IMR-90 (cell line): ENCODE results near the gene GARS1. TPM values are rescaled to one million over a fixed set of nuclear protein-coding genes. Genes with fewer than 3 reads are reported as not detected.

Source experiments
- ATAC-seq: fragments of 200-7000 bp; cut with Tn5 transposase; 2 replicates; pipeline ENCODE4 v1.9.1; 2020; ENCODE audit warnings: low read depth, mild to moderate bottlenecking, moderate library complexity
- BruUV-seq: library from RNA; stranded (reverse); fragments of 400-500 nt; replicated peaks from 2 replicates; lab custom pipeline; 2021; lab: Mats Ljungman, UMichigan
- CTCF ChIA-PET: fragments of 300-600 bp; formaldehyde crosslinking; extraction: SDS; loops from one replicate; lab custom pipeline; 2021; ENCODE audit warnings: antibody characterized with exemption; lab: Yijun Ruan, JAX
- POLR2A ChIA-PET: fragments of 300-600 bp; sonication (Branson Sonifier 250); formaldehyde crosslinking; loops from one replicate; lab custom pipeline; 2022; ENCODE audit warnings: antibody characterized with exemption; ENCODE audit not compliant: unreplicated experiment; lab: Charles Lee
- DNase-seq: peaks from one replicate; pipeline ENCODE4 v3.0.0; 2013
- H2AFZ ChIP-seq: replicated peaks from 2 replicates; pipeline ENCODE3; 2013; ENCODE audit warnings: low read length, mild to moderate bottlenecking; ENCODE audit not compliant: poor library complexity
- H2AK5ac ChIP-seq: 2 replicates; pipeline ENCODE4 v1.6.1; 2013; ENCODE audit warnings: low read depth, low read length, inconsistent platforms
- H2AK9ac ChIP-seq: replicated peaks from 2 replicates; pipeline ENCODE3; 2013; ENCODE audit warnings: mild to moderate bottlenecking, low read depth, low read length, moderate library complexity; ENCODE audit not compliant: poor library complexity
- H2BK120ac ChIP-seq: 2 replicates; pipeline ENCODE4 v1.6.1; 2013; ENCODE audit warnings: low read depth, low read length, inconsistent platforms
- H2BK15ac ChIP-seq: 3 replicates; pipeline ENCODE4 v1.6.1; 2013; ENCODE audit warnings: low read depth, low read length, inconsistent platforms
- H2BK20ac ChIP-seq: 2 replicates; pipeline ENCODE4 v1.6.1; 2013; ENCODE audit warnings: low read depth, mild to moderate bottlenecking, inconsistent platforms, low read length, moderate library complexity
- H2BK5ac ChIP-seq: 2 replicates; pipeline ENCODE4 v1.6.1; 2013; ENCODE audit warnings: mild to moderate bottlenecking, low read depth, low read length, inconsistent platforms; ENCODE audit not compliant: poor library complexity, severe bottlenecking
- H3K14ac ChIP-seq: replicated peaks from 2 replicates; pipeline ENCODE4 v1.6.1; 2013; ENCODE audit warnings: low read depth, low read length, inconsistent platforms
- H3K18ac ChIP-seq: 2 replicates; pipeline ENCODE4 v1.6.1; 2013; ENCODE audit warnings: low read depth, low read length, control low read depth
- H3K23ac ChIP-seq: 2 replicates; pipeline ENCODE4 v1.6.1; 2013; ENCODE audit warnings: low read depth, low read length, inconsistent platforms
- H3K27ac ChIP-seq: 2 replicates; pipeline ENCODE4 v1.5.1; 2013; ENCODE audit warnings: mild to moderate bottlenecking, control low read depth, low read length; ENCODE audit not compliant: insufficient read depth
- H3K27me3 ChIP-seq: 2 replicates; pipeline ENCODE4 v1.6.1; 2013; ENCODE audit warnings: low read length; ENCODE audit not compliant: control insufficient read depth, insufficient read depth
- H3K36me3 ChIP-seq: 2 replicates; pipeline ENCODE4 v1.6.1; 2013; ENCODE audit warnings: low read length, mixed read lengths; ENCODE audit not compliant: control insufficient read depth, insufficient read depth
- H3K4ac ChIP-seq: 2 replicates; pipeline ENCODE4 v1.6.1; 2013; ENCODE audit warnings: low read depth, low read length, inconsistent platforms
- H3K4me1 ChIP-seq: 2 replicates; pipeline ENCODE4 v1.6.1; 2013; ENCODE audit warnings: low read length, mixed read lengths; ENCODE audit not compliant: control insufficient read depth, insufficient read depth
- H3K4me2 ChIP-seq: 2 replicates; pipeline ENCODE4 v1.6.1; 2013; ENCODE audit warnings: low read depth, mild to moderate bottlenecking, control low read depth, low read length, moderate library complexity
- H3K4me3 ChIP-seq: 2 replicates; pipeline ENCODE4 v1.5.1; 2013; ENCODE audit warnings: low read depth, mild to moderate bottlenecking, control low read depth, low read length, moderate library complexity; ENCODE audit not compliant: insufficient read depth
- H3K56ac ChIP-seq: 2 replicates; pipeline ENCODE4 v1.6.1; 2013; ENCODE audit warnings: low read length, inconsistent platforms; ENCODE audit not compliant: insufficient read depth; ENCODE audit errors: extremely low read depth
- H3K79me1 ChIP-seq, 2 experiments: 2 replicates each; pipeline ENCODE4 v1.6.1; 2013; ENCODE audit warnings: low read length in 2 of 2, inconsistent platforms in 1 of 2, low read depth in 1 of 2
- H3K9ac ChIP-seq: 2 replicates; pipeline ENCODE4 v1.6.1; 2013; ENCODE audit warnings: low read depth, low read length, control low read depth
- H3K9me1 ChIP-seq: 2 replicates; pipeline ENCODE4 v1.6.1; 2013; ENCODE audit warnings: low read length, inconsistent platforms; ENCODE audit not compliant: insufficient read depth
- H3K9me3 ChIP-seq: 2 replicates; pipeline ENCODE4 v1.6.1; 2013; ENCODE audit warnings: low read length; ENCODE audit not compliant: control insufficient read depth, insufficient read depth
- H4K20me1 ChIP-seq: 2 replicates; pipeline ENCODE4 v1.6.1; 2013; ENCODE audit warnings: low read length, inconsistent platforms; ENCODE audit not compliant: insufficient read depth
- H4K5ac ChIP-seq: 2 replicates; pipeline ENCODE4 v1.6.1; 2013; ENCODE audit warnings: mild to moderate bottlenecking, low read depth, low read length, control low read depth
- H4K8ac ChIP-seq, 2 experiments: 2 replicates each; pipeline ENCODE4 v1.6.1; 2013; ENCODE audit warnings: low read depth in 2 of 2, low read length in 2 of 2, control low read depth in 1 of 2, inconsistent platforms in 1 of 2
- H4K91ac ChIP-seq: 2 replicates; pipeline ENCODE4 v1.6.1; 2013; ENCODE audit warnings: low read depth, low read length, inconsistent platforms; ENCODE audit not compliant: insufficient read depth
- CHD1 ChIP-seq: IDR thresholded peaks from 2 replicates; pipeline ENCODE4 v1.6.1; 2012; ENCODE audit warnings: low read depth, low read length, improper control_type of control experiment
- MAZ ChIP-seq: IDR thresholded peaks from 2 replicates; pipeline ENCODE4 v1.6.1; 2012; ENCODE audit warnings: low read depth, mild to moderate bottlenecking, low read length, improper control_type of control experiment, moderate library complexity, borderline replicate concordance
- WGBS, 2 experiments: methylation state at CpG; one replicate each; pipeline versions ENCODE4 v1.1.5 to v1.1.7; 2013; ENCODE audit warnings: missing lambda C conversion rate in 2 of 2; ENCODE audit not compliant: insufficient read length in 1 of 2; ENCODE audit errors: extremely low coverage in 2 of 2; 5-methylcytosine and 5-hydroxymethylcytosine counted together
- dilution Hi-C: fragments of 300-500 bp; cut with HindIII; formaldehyde crosslinking; loops from one replicate; pipeline ENCODE4 v1.14.3; 2018; ENCODE audit warnings: low sequenced_read_pairs; ENCODE audit not compliant: unreplicated experiment
- in situ Hi-C: fragments of 300-500 bp; cut with MboI; formaldehyde crosslinking; loops from 3 replicates; pipeline ENCODE4 v1.14.3; 2019; ENCODE audit warnings: low sequenced_read_pairs, inconsistent platforms, mixed read lengths
- intact Hi-C: fragments of 100-400 bp; cut with micrococcal nuclease; formaldehyde crosslinking; loops from 2 replicates; pipeline ENCODE4 v1.10.0; 2022
- polyA plus RNA-seq, 3 experiments: library from polyadenylated mRNA; depleted of rRNA; stranded (reverse); fragments of >200 nt; gene quantifications; 2 replicates each; pipeline ENCODE4 v1.2.3, GENCODE V29; 2012; ENCODE audit warnings: low replicate concordance in 1 of 3
- total RNA-seq: library from RNA; depleted of rRNA; stranded (reverse); fragments of >200 nt; gene quantifications from 2 replicates; pipeline ENCODE4 v1.2.3, GENCODE V29; 2012

GARS1 gene
- total and polyA plus RNA-seq, 2 of the 4 experiments (the other 2 are of a cell fraction), result 105 to 551 TPM

DNA sequence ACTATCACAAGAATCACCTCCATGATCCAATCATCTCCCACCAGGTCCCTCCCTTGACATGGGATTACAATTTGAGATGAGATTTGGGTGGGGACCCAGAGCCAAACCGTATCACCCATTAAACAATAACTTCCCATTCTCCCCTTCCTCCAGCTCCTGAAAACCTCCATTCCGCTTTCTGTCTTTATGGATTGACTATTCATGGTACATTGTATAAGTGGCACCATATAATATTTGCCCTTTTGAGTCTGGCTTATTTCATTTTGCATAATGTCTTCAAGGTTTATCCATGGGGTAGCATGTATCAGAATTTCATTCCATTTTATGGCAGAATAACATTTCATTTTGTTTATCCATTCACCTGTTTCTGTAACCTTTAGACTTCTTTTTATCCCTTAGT lies 39.2 kb upstream of the GARS1 start:
- POLR2A ChIA-PET, result no interaction called here
- Histone ChIP-seq H2AFZ (no peak overlapping the region), H2AK5ac (no peak overlapping the region), H3K27me3 (no peaks in the 10 kb centered on the region), H3K4me1 (peaks cover 2% of the 10 kb centered on the region; the same call in 1 of the 2 replicates), H3K27ac (no peak overlapping the region), H3K56ac (no peak overlapping the region), H2AK9ac (no peak overlapping the region), H3K79me1 (no peaks in the 10 kb centered on the region), H3K18ac (no peak overlapping the region), H3K36me3 (no peaks in the 10 kb centered on the region), H3K9ac (no peak overlapping the region), H3K23ac (no peak overlapping the region), H4K8ac (no peak overlapping the region), H4K20me1 (no peaks in the 10 kb centered on the region), H3K4me2 (no peak overlapping the region), H2BK120ac (no peak overlapping the region), H3K9me1 (peaks cover 3% of the 10 kb centered on the region; the same call in 1 of the 2 replicates), H2BK20ac (no peak overlapping the region), H2BK15ac (no peak overlapping the region), H3K4ac (no peak overlapping the region), H2BK5ac (no peak overlapping the region), H3K9me3 (no peaks in the 10 kb centered on the region), H3K4me3 (no peak overlapping the region), H3K14ac (no peak overlapping the region), H4K91ac (no peak overlapping the region), H4K5ac (no peak overlapping the region)
- TF ChIP-seq MAZ, result no peak
- TF ChIP-seq CHD1, result no peak
- no TSS peak for BruUV-seq
- dilution Hi-C loops, result no loop called here
- intact Hi-C loops, result no loop called here
- CTCF ChIA-PET, result no interaction called here
- no peak for ATAC-seq
- WGBS, 2 experiments, result no CpG with 5 or more reads among the region's 2 CpGs
- in situ Hi-C loops, result no loop called here
- DNase-seq, result no peak
